ENCODE results near the gene PMCH. TPM values are rescaled to one million over a fixed set of nuclear protein-coding genes. Genes with fewer than 3 reads are reported as not detected.

Gene PMCH
- total RNA-seq, 6 experiments from 2014 or later, result not detected

GRCh38 chr12:102227954-102228353 is 30.3 kb upstream of the PMCH start:
- 71% methylated on average over 5 of the region's 5 CpGs for WGBS (ENCODE audit: insufficient coverage, low coverage, low lambda C conversion rate, missing lambda C conversion rate)
- TF ChIP-seq CTCF (IDR thresholded peaks at IDR 0.05) (no peak), POLR2A (IDR thresholded peaks at IDR 0.05) (no peak)
- H3K36me3 ChIP-seq, result no peaks in the 10 kb centered on the region

GRCh38 chr12:102220736-102221135 is 23.1 kb upstream of the PMCH start:
- no peaks in the 10 kb centered on the region for H3K9me3 ChIP-seq
- H3K4me3 ChIP-seq, result no peak overlapping the region
- TF ChIP-seq CTCF (IDR thresholded peaks at IDR 0.05), result no peak
- TF ChIP-seq POLR2A (IDR thresholded peaks at IDR 0.05), result no peak
- H3K4me1 ChIP-seq, result no peaks in the 10 kb centered on the region
- no peak overlapping the region for H3K27ac ChIP-seq
- intact Hi-C loops (cut with DNase I), result no loop called here
- H3K27me3 ChIP-seq, result no peaks in the 10 kb centered on the region
- ATAC-seq, result no peak
- no peaks in the 10 kb centered on the region for H3K36me3 ChIP-seq
- DNase-seq, result no peak

More at GRCh38 chr12:102227954-102228353, 30.3 kb upstream of the PMCH start:
- Histone ChIP-seq H3K4me3 (no peak overlapping the region), H3K9me3 (no peaks in the 10 kb centered on the region), H3K27me3 (no peaks in the 10 kb centered on the region), H3K4me1 (no peaks in the 10 kb centered on the region), H3K27ac (no peak overlapping the region)
- ATAC-seq, result no peak
- DNase-seq, result no peak
- intact Hi-C loops (cut with DNase I), result no loop called here

- DNase-seq (no peak), ATAC-seq (no peak)
- Histone ChIP-seq H3K27me3 (no peaks in the 10 kb centered on the region), H3K36me3 (no peaks in the 10 kb centered on the region), H3K4me1 (no peaks in the 10 kb centered on the region), H3K9me3 (no peaks in the 10 kb centered on the region), H3K27ac (no peak overlapping the region), H3K4me3 (no peak overlapping the region)
- 86% methylated on average over 5 of the region's 5 CpGs for WGBS (ENCODE audit: insufficient coverage, low coverage, low lambda C conversion rate, missing lambda C conversion rate)
- TF ChIP-seq CTCF (IDR thresholded peaks at IDR 0.05) (no peak), POLR2A (IDR thresholded peaks at IDR 0.05) (no peak)
- intact Hi-C loops (cut with DNase I), result no loop called here
Observed at GRCh38 chr12:102215992-102216691, 18.5 kb upstream of the PMCH start.

- no peak for ATAC-seq
- Histone ChIP-seq H3K27ac (no peak overlapping the region), H3K4me3 (no peak overlapping the region), H3K9me3 (no peaks in the 10 kb centered on the region), H3K4me1 (no peaks in the 10 kb centered on the region), H3K36me3 (no peaks in the 10 kb centered on the region), H3K27me3 (no peaks in the 10 kb centered on the region)
- DNase-seq, result no peak
- WGBS (ENCODE audit: insufficient coverage, low coverage, low lambda C conversion rate, missing lambda C conversion rate), result 90% methylated on average over 2 of the region's 2 CpGs
- intact Hi-C loops (cut with DNase I), result no loop called here
- TF ChIP-seq CTCF (IDR thresholded peaks at IDR 0.05), result no peak
- TF ChIP-seq POLR2A (IDR thresholded peaks at IDR 0.05), result no peak
Observed at GRCh38 chr12:102204025-102204424, 6.4 kb upstream of the PMCH start.

- intact Hi-C loops (cut with DNase I), result no loop called here
- no peak for TF ChIP-seq POLR2A (IDR thresholded peaks at IDR 0.05)
- TF ChIP-seq CTCF (IDR thresholded peaks at IDR 0.05), result no peak
- H3K4me1 ChIP-seq, result no peaks in the 10 kb centered on the region
- H3K27me3 ChIP-seq, result no peaks in the 10 kb centered on the region
- H3K27ac ChIP-seq, result no peak overlapping the region
- DNase-seq, result no peak
- no peak for ATAC-seq
- H3K9me3 ChIP-seq, result no peaks in the 10 kb centered on the region
- no peaks in the 10 kb centered on the region for H3K36me3 ChIP-seq
- WGBS (ENCODE audit: insufficient coverage, low coverage, low lambda C conversion rate, missing lambda C conversion rate), result 85% methylated on average over 4 of the region's 4 CpGs
- no peak overlapping the region for H3K4me3 ChIP-seq
Observed at GRCh38 chr12:102202556-102202955, 4.9 kb upstream of the PMCH start.

All from right lobe of liver (tissue), 6 donors.